ENCODE results near the gene BCDIN3D.
"Not testable (repeated sequence)": the region's sequence is repeated elsewhere in the genome, so short reads cannot be mapped to it uniquely, and the experiment has no call there.

The BCDIN3D gene

GRCh38 chr12:49875115-49875720, 32.3 kb upstream of the BCDIN3D start:
- DNase-seq, result no peak

- DNase-seq, result no peak
These were observed 31.4 kb upstream of the BCDIN3D start for GRCh38 chr12:49874142-49874897.

- DNase-seq, result no peak
These were observed 30.5 kb upstream of the BCDIN3D start for GRCh38 chr12:49873361-49873934.

GRCh38 chr12:49872781-49873181, 29.9 kb upstream of the BCDIN3D start:
- no peak for DNase-seq

GRCh38 chr12:49872381-49872780, 29.5 kb upstream of the BCDIN3D start:
- DNase-seq, result no peak

- not testable (repeated sequence) for DNase-seq
These were observed 28.9 kb upstream of the BCDIN3D start for GRCh38 chr12:49871811-49872251.

- DNase-seq, result no peak
These were observed 28.3 kb upstream of the BCDIN3D start for GRCh38 chr12:49871263-49871561.

- no peak for DNase-seq
These were observed 27.8 kb upstream of the BCDIN3D start for GRCh38 chr12:49870501-49871262.

- no peak for DNase-seq
These were observed 27.1 kb upstream of the BCDIN3D start for GRCh38 chr12:49869816-49870500.

- DNase-seq, result no peak
These were observed 26.3 kb upstream of the BCDIN3D start for GRCh38 chr12:49868952-49869815.

- DNase-seq, result no peak
These were observed 25.5 kb upstream of the BCDIN3D start for GRCh38 chr12:49868449-49868848.

- no peak for DNase-seq
These were observed 24.9 kb upstream of the BCDIN3D start for GRCh38 chr12:49867570-49868341.

- peak; percentile 75 for DNase-seq
These were observed 24.1 kb upstream of the BCDIN3D start for GRCh38 chr12:49866859-49867569.

GRCh38 chr12:49865782-49866135, 22.9 kb upstream of the BCDIN3D start:
- DNase-seq, result no peak

- DNase-seq, result no peak
These were observed 22.3 kb upstream of the BCDIN3D start for GRCh38 chr12:49865109-49865781.

GRCh38 chr12:49864798-49865090, 21.8 kb upstream of the BCDIN3D start:
- no peak for DNase-seq

GRCh38 chr12:49863946-49864797, 21.3 kb upstream of the BCDIN3D start:
- DNase-seq, result no peak

GRCh38 chr12:49860921-49861320, 18.0 kb upstream of the BCDIN3D start:
- not testable (repeated sequence) for DNase-seq

GRCh38 chr12:49855890-49856289, 13.0 kb upstream of the BCDIN3D start:
- DNase-seq, result not testable (repeated sequence)

Data from stimulated activated CD4-positive, alpha-beta T cell treated with anti-CD3 and anti-CD28 coated beads, Interleukin-4, amount 100 ng/mL, for 1 hour (primary cell).